Right atrium auricular region (tissue), 2 donors: Measurements from ENCODE around the gene ST6GALNAC3. TPM values are rescaled to one million over a fixed set of nuclear protein-coding genes. Genes with fewer than 3 reads are reported as not detected.

ENCODE experiments used
- DNase-seq: peaks from one replicate; pipeline ENCODE4 v3.0.0-alpha.2; 2019; ENCODE audit warnings: low spot score
- H3K27ac ChIP-seq, 2 donors: fragments of 200-600 bp; sonication (generic); 1 replicate in 1 of 2; 2 replicates in 1 of 2; pipeline ENCODE4 v1.5.1; 2016 to 2019
- H3K27me3 ChIP-seq, 2 donors: fragments of 200-600 bp; sonication (generic); one replicate each; pipeline versions ENCODE4 v1.5.1 to v1.6.0; 2017 to 2019
- H3K36me3 ChIP-seq: fragments of 200-600 bp; sonication (generic); one replicate; pipeline ENCODE4 v1.5.1; 2016
- H3K4me1 ChIP-seq, 2 donors: fragments of 200-600 bp; sonication (generic); one replicate each; pipeline versions ENCODE4 v1.5.1 to v1.6.0; 2017 to 2019
- H3K4me3 ChIP-seq, 2 donors: fragments of 200-600 bp; sonication (generic); 1 replicate in 1 of 2; 2 replicates in 1 of 2; pipeline ENCODE4 v1.5.1; 2017 to 2019; ENCODE audit warnings: mild to moderate bottlenecking in 1 of 2, moderate library complexity in 1 of 2
- H3K9me3 ChIP-seq, 2 donors: fragments of 200-600 bp; sonication (generic); one replicate each; pipeline ENCODE4 v1.5.1; 2019
- CTCF ChIP-seq, 2 donors: fragments of 200-600 bp; sonication (generic); IDR thresholded peaks; one replicate each; pipeline ENCODE4 v1.5.1; 2019; ENCODE audit warnings: antibody characterized with exemption in 2 of 2
- total RNA-seq, 2 donors: library from RNA; depleted of rRNA; stranded (reverse); fragments of >200 nt; gene quantifications; one replicate each; pipeline ENCODE4 v1.1.0, GENCODE V29; 2016

The ST6GALNAC3 gene
- total RNA-seq, 2 donors from 2014 or later = 6.8 to 9.3 TPM

DNA sequence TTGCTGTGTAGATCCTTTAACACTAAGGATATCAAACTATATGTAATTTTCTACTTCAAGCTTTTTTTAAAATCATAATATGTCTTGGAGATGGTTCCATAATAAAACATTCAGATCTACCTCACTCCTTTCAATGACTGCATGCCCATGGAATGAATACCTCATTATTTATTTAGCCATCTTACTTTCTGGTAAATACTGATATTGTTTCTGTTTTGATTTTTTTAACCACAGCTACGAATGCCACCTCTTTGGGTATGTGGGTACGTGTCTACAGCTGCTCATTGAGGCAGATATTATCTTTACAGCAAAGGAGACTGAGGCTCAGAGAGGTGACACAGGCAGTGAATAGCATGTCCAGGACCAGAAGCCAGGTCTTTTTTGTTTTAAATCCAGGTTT is 215.7 kb downstream of the ST6GALNAC3 start:
- no peak for TF ChIP-seq CTCF (IDR thresholded peaks at IDR 0.05)
- no peaks in the 10 kb centered on the region for H3K9me3 ChIP-seq
- no peak overlapping the region for H3K4me3 ChIP-seq
- H3K27me3 ChIP-seq = no peaks in the 10 kb centered on the region
- no peaks in the 10 kb centered on the region for H3K36me3 ChIP-seq
- no peaks in the 10 kb centered on the region for H3K4me1 ChIP-seq
- no peak for DNase-seq
- H3K27ac ChIP-seq = no peak overlapping the region

GRCh38 chr1:76291191-76291590 is 216.6 kb downstream of the ST6GALNAC3 start:
- no peaks in the 10 kb centered on the region for H3K4me1 ChIP-seq
- TF ChIP-seq CTCF (IDR thresholded peaks at IDR 0.05) = no peak
- no peak for DNase-seq

GRCh38 chr1:76291737-76292136 is 217.2 kb downstream of the ST6GALNAC3 start:
- H3K27ac ChIP-seq = no peak overlapping the region
- no peaks in the 10 kb centered on the region for H3K9me3 ChIP-seq
- DNase-seq = no peak
- TF ChIP-seq CTCF (IDR thresholded peaks at IDR 0.05) = no peak
- H3K36me3 ChIP-seq = no peaks in the 10 kb centered on the region
- H3K4me3 ChIP-seq = no peak overlapping the region
- no peaks in the 10 kb centered on the region for H3K4me1 ChIP-seq
- H3K27me3 ChIP-seq = no peaks in the 10 kb centered on the region

More at GRCh38 chr1:76291191-76291590, 216.6 kb downstream of the ST6GALNAC3 start:
- Histone ChIP-seq H3K27me3 (no peaks in the 10 kb centered on the region), H3K36me3 (no peaks in the 10 kb centered on the region), H3K27ac (no peak overlapping the region), H3K4me3 (no peak overlapping the region), H3K9me3 (no peaks in the 10 kb centered on the region)

- no peak for TF ChIP-seq CTCF (IDR thresholded peaks at IDR 0.05)
- H3K9me3 ChIP-seq = no peaks in the 10 kb centered on the region
- DNase-seq = no peak
- H3K36me3 ChIP-seq = no peaks in the 10 kb centered on the region
- H3K4me1 ChIP-seq = no peaks in the 10 kb centered on the region
- no peak overlapping the region for H3K27ac ChIP-seq
- H3K27me3 ChIP-seq = no peaks in the 10 kb centered on the region
- no peak overlapping the region for H3K4me3 ChIP-seq
These were observed 218.1 kb downstream of the ST6GALNAC3 start for GRCh38 chr1:76292418-76293184.

DNA sequence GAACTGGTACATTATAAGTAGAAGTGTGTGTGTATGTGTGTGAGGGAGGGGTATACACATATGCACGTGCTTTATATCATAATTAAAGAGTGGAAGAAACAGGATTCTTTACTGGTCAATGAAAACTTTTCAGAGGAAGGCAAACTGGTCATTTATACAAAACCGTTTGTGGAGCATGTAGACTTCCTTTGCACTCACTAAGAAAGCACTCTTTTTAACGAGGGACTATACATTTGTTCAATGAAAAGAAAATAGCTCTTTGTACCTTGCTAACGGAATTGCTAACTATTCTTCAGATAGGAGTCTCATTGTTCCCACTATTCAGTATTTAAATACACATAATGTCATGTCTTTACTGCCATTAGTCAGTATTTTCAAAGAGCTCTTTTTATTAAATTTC is 219.3 kb downstream of the ST6GALNAC3 start:
- Histone ChIP-seq H3K9me3 (no peaks in the 10 kb centered on the region), H3K4me1 (no peaks in the 10 kb centered on the region), H3K4me3 (no peak overlapping the region), H3K27me3 (no peaks in the 10 kb centered on the region), H3K36me3 (no peaks in the 10 kb centered on the region), H3K27ac (no peak overlapping the region)
- no peak for DNase-seq
- TF ChIP-seq CTCF (IDR thresholded peaks at IDR 0.05) = no peak
